ENCODE data around the gene MUC12. TPM values are rescaled to one million over a fixed set of nuclear protein-coding genes. Genes with fewer than 3 reads are reported as not detected.

Gene MUC12
- total and polyA plus RNA-seq, 4 donors: 1.4 to 5.5 (median 2.8) TPM

DNA sequence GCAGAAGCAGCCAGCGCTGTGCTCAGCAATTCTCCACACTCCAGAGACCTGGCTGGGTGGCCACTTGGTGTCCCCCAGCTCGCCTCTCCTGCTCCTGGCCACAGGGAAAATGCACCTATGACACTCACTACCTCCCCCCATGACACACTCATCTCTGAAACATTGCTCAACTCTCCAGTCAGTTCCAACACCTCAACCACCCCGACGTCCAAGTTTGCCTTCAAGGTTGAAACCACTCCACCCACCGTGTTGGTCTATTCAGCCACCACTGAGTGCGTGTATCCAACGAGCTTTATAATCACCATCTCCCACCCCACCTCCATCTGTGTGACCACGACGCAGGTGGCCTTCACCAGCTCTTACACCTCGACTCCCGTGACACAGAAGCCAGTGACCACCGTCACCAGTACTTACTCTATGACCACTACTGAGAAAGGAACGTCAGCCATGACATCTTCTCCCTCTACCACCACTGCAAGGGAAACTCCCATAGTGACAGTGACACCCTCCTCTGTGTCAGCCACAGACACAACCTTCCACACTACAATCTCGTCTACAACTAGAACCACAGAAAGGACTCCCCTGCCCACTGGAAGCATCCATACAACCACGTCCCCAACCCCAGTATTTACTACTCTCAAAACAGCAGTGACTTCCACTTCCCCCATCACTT is 17.3 kb upstream of the MUC12 start:
- Histone ChIP-seq H3K9ac (ENCODE audit: insufficient read depth in 1 of 2, low read length in 2 of 2) (no peak overlapping the region), H3K4me3 (no peak overlapping the region), H3K36me3 (ENCODE audit: control insufficient read depth in 4 of 4, insufficient read depth in 4 of 4, low read length in 4 of 4) (no peaks in the 10 kb centered on the region), H3K27ac (ENCODE audit: low read depth in 1 of 2, low read length in 1 of 2) (no peak overlapping the region), H3K4me1 (ENCODE audit: control insufficient read depth in 5 of 5, insufficient read depth in 5 of 5, low read length in 5 of 5) (no peaks in the 10 kb centered on the region), H3K27me3 (ENCODE audit: control insufficient read depth in 3 of 3, insufficient read depth in 3 of 3, low read length in 2 of 3) (peaks cover 0 to 11% (median 3%) of the 10 kb centered on the region in 3 donors), H3K9me3 (ENCODE audit: control insufficient read depth in 4 of 4, insufficient read depth in 3 of 4, low read length in 3 of 4) (peaks cover 0 to 10% (median 0%) of the 10 kb centered on the region in 4 donors)
- ATAC-seq (ENCODE audit: insufficient read depth, low FRiP score) (no peak), DNase-seq (no peak)
- 66 to 69% methylated on average over 15 of the region's 15 CpGs for WGBS, 2 donors
- no peak for TF ChIP-seq CTCF (IDR thresholded peaks at IDR 0.05; ENCODE audit: control extremely low read depth, extremely low read depth)

DNA sequence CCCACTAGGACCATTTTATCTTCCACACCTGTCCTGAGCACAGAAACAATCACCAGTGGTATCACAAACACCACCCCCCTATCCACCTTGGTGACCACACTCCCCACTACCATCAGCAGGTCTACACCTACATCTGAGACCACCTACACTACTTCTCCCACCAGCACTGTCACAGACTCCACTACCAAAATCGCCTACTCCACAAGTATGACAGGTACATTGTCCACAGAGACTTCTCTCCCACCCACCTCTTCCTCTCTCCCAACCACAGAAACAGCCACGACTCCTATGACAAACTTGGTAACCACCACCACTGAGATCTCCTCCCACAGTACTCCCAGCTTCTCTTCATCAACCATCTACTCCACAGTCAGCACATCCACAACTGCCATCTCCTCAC is 16.7 kb upstream of the MUC12 start:
- Histone ChIP-seq H3K27me3 (ENCODE audit: control insufficient read depth in 3 of 3, insufficient read depth in 3 of 3, low read length in 2 of 3) (peaks cover 0 to 11% (median 3%) of the 10 kb centered on the region in 3 donors), H3K36me3 (ENCODE audit: control insufficient read depth in 4 of 4, insufficient read depth in 4 of 4, low read length in 4 of 4) (no peaks in the 10 kb centered on the region), H3K4me1 (ENCODE audit: control insufficient read depth in 5 of 5, insufficient read depth in 5 of 5, low read length in 5 of 5) (no peaks in the 10 kb centered on the region), H3K4me3 (no peak overlapping the region), H3K9ac (ENCODE audit: insufficient read depth in 1 of 2, low read length in 2 of 2) (no peak overlapping the region), H3K27ac (ENCODE audit: low read depth in 1 of 2, low read length in 1 of 2) (no peak overlapping the region), H3K9me3 (ENCODE audit: control insufficient read depth in 4 of 4, insufficient read depth in 3 of 4, low read length in 3 of 4) (peaks cover 0 to 10% (median 0%) of the 10 kb centered on the region in 4 donors)
- ATAC-seq (ENCODE audit: insufficient read depth, low FRiP score) (no peak), DNase-seq (no peak)
- WGBS, 2 donors: 46 to 53% methylated on average over 2 of the region's 2 CpGs
- TF ChIP-seq CTCF (IDR thresholded peaks at IDR 0.05; ENCODE audit: control extremely low read depth, extremely low read depth): no peak

DNA sequence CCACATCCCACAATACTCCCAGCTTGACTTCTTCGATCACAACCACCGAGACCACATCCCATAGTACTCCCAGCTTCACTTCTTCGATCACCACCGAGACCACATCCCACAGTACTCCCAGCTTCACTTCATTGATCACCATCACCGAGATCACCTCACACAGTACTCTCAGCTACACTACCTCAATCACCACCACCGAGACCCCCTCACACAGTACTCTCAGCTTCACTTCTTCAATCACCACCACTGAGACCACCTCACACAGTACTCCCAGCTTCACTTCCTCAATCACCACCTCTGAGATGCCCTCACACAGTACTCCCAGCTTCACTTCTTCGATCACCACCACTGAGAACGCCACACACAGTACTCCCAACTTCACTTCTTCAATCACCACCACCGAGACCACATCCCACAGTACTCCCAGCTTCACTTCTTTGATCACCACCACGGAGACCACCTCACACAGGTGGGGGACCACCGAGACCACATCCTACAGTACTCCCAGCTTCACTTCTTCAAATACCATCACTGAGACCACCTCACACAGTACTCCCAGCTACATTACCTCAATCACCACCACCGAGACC is 11.4 kb upstream of the MUC12 start:
- Histone ChIP-seq H3K4me3 (no peak overlapping the region), H3K27ac (ENCODE audit: low read depth in 1 of 2, low read length in 1 of 2) (no peak overlapping the region), H3K27me3 (ENCODE audit: control insufficient read depth in 3 of 3, insufficient read depth in 3 of 3, low read length in 2 of 3) (peaks cover 0 to 18% (median 0%) of the 10 kb centered on the region in 3 donors), H3K9ac (ENCODE audit: insufficient read depth in 1 of 2, low read length in 2 of 2) (no peak overlapping the region), H3K36me3 (ENCODE audit: control insufficient read depth in 4 of 4, insufficient read depth in 4 of 4, low read length in 4 of 4) (no peaks in the 10 kb centered on the region), H3K9me3 (ENCODE audit: control insufficient read depth in 4 of 4, insufficient read depth in 3 of 4, low read length in 3 of 4) (peaks cover 0 to 12% (median 0%) of the 10 kb centered on the region in 4 donors), H3K4me1 (ENCODE audit: control insufficient read depth in 5 of 5, insufficient read depth in 5 of 5, low read length in 5 of 5) (no peaks in the 10 kb centered on the region)
- ATAC-seq (ENCODE audit: insufficient read depth, low FRiP score) (no peak), DNase-seq (no peak)
- no peak for TF ChIP-seq CTCF (IDR thresholded peaks at IDR 0.05; ENCODE audit: control extremely low read depth, extremely low read depth)
- 68 to 73% methylated on average over 12 of the region's 12 CpGs for WGBS, 2 donors

Data from lung (tissue), 12 donors.